GM12878 (cell line): ENCODE measurements around the gene CCDC106. TPM values are rescaled to one million over a fixed set of nuclear protein-coding genes. Genes with fewer than 3 reads are reported as not detected.

Experiments used
- ATAC-seq: fragments of 200-7000 bp; cut with Tn5 transposase; 3 replicates; pipeline ENCODE4 v1.9.1; 2020; ENCODE audit warnings: mild to moderate bottlenecking, moderate library complexity
- BruUV-seq: library from RNA; stranded (reverse); fragments of 400-500 nt; replicated peaks from 2 replicates; lab custom pipeline; 2021; lab: Mats Ljungman, UMichigan
- CTCF ChIA-PET: fragments of 300-600 bp; sonication (Branson Sonifier 250); formaldehyde crosslinking; extraction: SDS; loops from one replicate; lab custom pipeline; 2021; ENCODE audit warnings: inconsistent platforms; lab: Yijun Ruan, JAX
- POLR2A ChIA-PET: fragments of 350-600 bp; formaldehyde crosslinking; extraction: SDS; loops from one replicate; lab custom pipeline; 2021; ENCODE audit warnings: inconsistent platforms; lab: Charles Lee
- RAD21 ChIA-PET: fragments of 300-600 bp; sonication (Branson Sonifier 250); formaldehyde crosslinking; loops from one replicate; lab custom pipeline; 2023; ENCODE audit warnings: antibody characterized with exemption; ENCODE audit not compliant: unreplicated experiment; lab: Charles Lee
- SMC1A ChIA-PET: fragments of 300-600 bp; sonication (Branson Sonifier 250); formaldehyde crosslinking; loops from one replicate; lab custom pipeline; 2023; ENCODE audit not compliant: unreplicated experiment, uncharacterized antibody; lab: Charles Lee
- DNase-seq: peaks from one replicate; pipeline ENCODE4 v3.0.0-alpha.2; 2011; ENCODE audit warnings: low read depth, low spot score
- FAIRE-seq: peaks from 3 replicates; lab custom pipeline; 2011; peaks lifted over from hg19 to GRCh38; lab: Jason Lieb, UNC
- H2AFZ ChIP-seq: 2 replicates; pipeline ENCODE4 v1.6.0; 2011; ENCODE audit warnings: low read depth, low read length, control low read depth; ENCODE audit not compliant: control insufficient read depth
- H3K27ac ChIP-seq: 2 replicates; pipeline ENCODE4 v1.5.1; 2011; ENCODE audit warnings: control low read depth; ENCODE audit not compliant: control insufficient read depth, insufficient read depth
- H3K27me3 ChIP-seq, 2 experiments: replicated peaks in 1 of 2; 2 replicates each; pipeline versions ENCODE4 v1.6.0 to v1.6.1; 2011; ENCODE audit warnings: low read length in 1 of 2; ENCODE audit not compliant: control insufficient read depth in 2 of 2, insufficient read depth in 2 of 2
- H3K36me3 ChIP-seq, 2 experiments: 2 replicates each; pipeline ENCODE4 v1.5.1; 2011; ENCODE audit warnings: low read length in 1 of 2; ENCODE audit not compliant: control insufficient read depth in 2 of 2, insufficient read depth in 2 of 2
- H3K4me1 ChIP-seq: 2 replicates; pipeline ENCODE4 v1.6.1; 2011; ENCODE audit warnings: mild to moderate bottlenecking, low read length, moderate library complexity, mixed read lengths; ENCODE audit not compliant: control insufficient read depth, insufficient read depth
- H3K4me2 ChIP-seq: 2 replicates; pipeline ENCODE4 v1.6.0; 2011; ENCODE audit warnings: control low read depth; ENCODE audit not compliant: control insufficient read depth, insufficient read depth
- H3K4me3 ChIP-seq: fragments of 200-600 bp; sonication (generic); 2 replicates; pipeline ENCODE4 v1.5.1; 2016
- H3K79me2 ChIP-seq: 2 replicates; pipeline ENCODE4 v1.6.0; 2011; ENCODE audit warnings: low read length; ENCODE audit not compliant: control insufficient read depth, insufficient read depth
- H3K9ac ChIP-seq: 2 replicates; pipeline ENCODE4 v1.8.0; 2011; ENCODE audit warnings: low read length, control low read depth, mixed read lengths; ENCODE audit not compliant: control insufficient read depth, insufficient read depth
- H3K9me3 ChIP-seq: replicated peaks from 3 replicates; pipeline ENCODE4 v1.5.1; 2011; ENCODE audit warnings: mild to moderate bottlenecking, low read length; ENCODE audit not compliant: control insufficient read depth, insufficient read depth
- H4K20me1 ChIP-seq: 2 replicates; pipeline ENCODE4 v1.6.0; 2011; ENCODE audit not compliant: control insufficient read depth, insufficient read depth
- ATF7 ChIP-seq: fragments of 450-650 bp; IDR thresholded peaks from 2 replicates; pipeline ENCODE4 v1.6.1; 2016; ENCODE audit warnings: low read depth, mild to moderate bottlenecking
- BCLAF1 ChIP-seq: fragments of 450-650 bp; IDR thresholded peaks from 2 replicates; pipeline ENCODE4 v1.6.1; 2017; ENCODE audit warnings: antibody characterized with exemption, mild to moderate bottlenecking, moderate library complexity
- CBFB ChIP-seq: IDR thresholded peaks from 2 replicates; pipeline ENCODE4 v1.6.1; 2016; ENCODE audit warnings: antibody characterized with exemption, low read depth
- CTCF ChIP-seq, 3 experiments: IDR thresholded peaks in 2 of 3; conservative IDR thresholded peaks in 1 of 3; 2 replicates each; pipeline ENCODE4 v1.5.1; 2011; ENCODE audit warnings: low read depth in 3 of 3, low read length in 3 of 3, mild to moderate bottlenecking in 3 of 3, control low read depth in 2 of 3, moderate library complexity in 2 of 3, inconsistent platforms in 1 of 3, mixed read lengths in 1 of 3; ENCODE audit not compliant: control insufficient read depth in 2 of 3, insufficient read depth in 1 of 3; ENCODE audit errors: extremely low read depth in 1 of 3
- GATAD2B ChIP-seq: fragments of 450-650 bp; conservative IDR thresholded peaks from 2 replicates; pipeline ENCODE4 v1.6.1; 2017; ENCODE audit warnings: low read depth, mild to moderate bottlenecking, moderate library complexity
- IKZF2 ChIP-seq, 2 experiments: fragments of 450-650 bp; IDR thresholded peaks; 2 replicates each; pipeline ENCODE4 v1.6.1; 2017; ENCODE audit warnings: mild to moderate bottlenecking in 2 of 2, moderate library complexity in 2 of 2
- IRF4 ChIP-seq: IDR thresholded peaks from 2 replicates; pipeline ENCODE4 v1.6.1; 2011; ENCODE audit warnings: low read depth, low read length
- MYC ChIP-seq: IDR thresholded peaks from 2 replicates; pipeline ENCODE4 v1.6.1; 2011; ENCODE audit warnings: mild to moderate bottlenecking, low read length, moderate library complexity, inconsistent platforms; ENCODE audit not compliant: insufficient read depth, insufficient replicate concordance, insufficient read length, severe bottlenecking
- NBN ChIP-seq: fragments of 450-650 bp; IDR thresholded peaks from 2 replicates; pipeline ENCODE4 v1.6.1; 2016
- RBBP5 ChIP-seq: fragments of 200-600 bp; sonication (generic); conservative IDR thresholded peaks from 2 replicates; pipeline ENCODE4 v1.6.1; 2016
- SRF ChIP-seq, 2 experiments: IDR thresholded peaks; 2 replicates each; pipeline ENCODE4 v1.6.1; 2011; ENCODE audit warnings: low read depth in 2 of 2, low read length in 2 of 2, mild to moderate bottlenecking in 1 of 2, moderate library complexity in 1 of 2
- WGBS: methylation state at CpG from one replicate; pipeline ENCODE4 v1.1.6; 2016; ENCODE audit warnings: low lambda C conversion rate; ENCODE audit not compliant: insufficient replicate concordance, insufficient coverage; ENCODE audit errors: missing lambda C conversion rate; 5-methylcytosine and 5-hydroxymethylcytosine counted together
- in situ Hi-C: fragments of 300-500 bp; cut with MboI; formaldehyde crosslinking; loops from 9 replicates; pipeline ENCODE4 v1.14.3; 2018; ENCODE audit warnings: mixed read lengths
- intact Hi-C: fragments of 100-400 bp; cut with micrococcal nuclease; formaldehyde crosslinking; loops from one replicate; pipeline ENCODE4 v1.14.2; 2022; ENCODE audit not compliant: unreplicated experiment
- polyA plus RNA-seq, 11 experiments: library from polyadenylated mRNA; depleted of rRNA in 4 of 11; unstranded in 6 of 11; stranded (reverse) in 5 of 11; fragments of >200 nt; fragmentation: Nextera tagmentation in 4 of 11; fragmentation: Illumina TruSeq in 1 of 11; extraction: Ambion mirVana in 4 of 11; extraction: Trizol in 1 of 11; gene quantifications; 1 replicate in 1 of 11; 2 replicates in 10 of 11; pipeline versions ENCODE4 v1.2.1 to v1.2.3, GENCODE V29; 2011 to 2016; ENCODE audit warnings: inconsistent platforms in 2 of 11, missing spikeins in 2 of 11, low read depth in 1 of 11
- total RNA-seq, 4 experiments: library from RNA; depleted of rRNA in 3 of 4; stranded (reverse); fragments of >200 nt in 3 of 4; fragmentation: Illumina TruSeq in 1 of 4; extraction: Trizol in 1 of 4; gene quantifications; 2 replicates each; pipeline versions ENCODE4 v1.2.1 to v1.2.3, GENCODE V29; 2013 to 2021

The CCDC106 gene
- total and polyA plus RNA-seq, 10 of the 15 experiments (the other 5 are each of a cell fraction or from before 2014, with no cell fraction given), result 0.04 to 35.9 (median 19.8) TPM

- TF ChIP-seq GATAD2B (no peak), RBBP5 (no peak), BCLAF1 (no peak), SRF (IDR thresholded peaks at IDR 0.05; ENCODE audit: low read depth in 2 of 2, low read length in 2 of 2) (no peak), CBFB (no peak), ATF7 (no peak), IKZF2 (IDR thresholded peaks at IDR 0.05) (no peak), MYC (no peak), NBN (no peak), CTCF (IDR thresholded peaks at IDR 0.05 in 2 of 3, conservative IDR thresholded peaks at IDR 0.05 in 1 of 3; ENCODE audit: control insufficient read depth in 2 of 3, extremely low read depth in 1 of 3, insufficient read depth in 1 of 3, low read depth in 3 of 3, low read length in 3 of 3) (no peak), IRF4 (no peak)
- H3K79me2 ChIP-seq, result peaks cover 42% of the 10 kb centered on the region
- DNase-seq (no peak), FAIRE-seq (no peak), ATAC-seq (no peak)
- in situ Hi-C loops (loop anchor here (25.0 kb wide), 1 partner anchor 1537 kb away; the partner anchor contains the start of gene CNOT3), intact Hi-C loops (no loop called here)
- H3K4me1 ChIP-seq, result peaks cover 16% of the 10 kb centered on the region
- H3K9me3 ChIP-seq, result no peaks in the 10 kb centered on the region
- CTCF ChIA-PET, result interaction anchor here (1.1 to 3.6 kb wide), 2 partner anchors 17 to 42 kb away, joined by 4 to 33 read pairs; no protein-coding TSS in a partner anchor
- no TSS peak for BruUV-seq
- peaks cover 11 to 28% of the 10 kb centered on the region in 2 experiments for H3K36me3 ChIP-seq
- no peak overlapping the region for H3K9ac ChIP-seq
- POLR2A ChIA-PET, result interaction anchor here (1.2 to 1.4 kb wide), 2 partner anchors 17 kb away, joined by 3 to 5 read pairs; no protein-coding TSS in a partner anchor
- H3K27ac ChIP-seq, result no peak overlapping the region
- H4K20me1 ChIP-seq, result peaks cover 10% of the 10 kb centered on the region
- no peaks in the 10 kb centered on the region for H3K27me3 ChIP-seq
- no peak overlapping the region for H2AFZ ChIP-seq
- RAD21 ChIA-PET, result interaction anchor here (0.7 kb wide), 1 partner anchor 16 kb away, joined by 4 read pairs; no protein-coding TSS in a partner anchor
- 79% methylated on average over 7 of the region's 15 CpGs for WGBS
- H3K4me3 ChIP-seq, result no peak overlapping the region
- SMC1A ChIA-PET, result interaction anchor here (0.7 kb wide), 1 partner anchor 133 kb away, joined by 3 read pairs; no protein-coding TSS in a partner anchor
- no peak overlapping the region for H3K4me2 ChIP-seq
Observed at GRCh38 chr19:55673889-55674288, 25.9 kb downstream of the CCDC106 start.
